ENCODE results near the gene SRSF1. TPM values are rescaled to one million over a fixed set of nuclear protein-coding genes. Genes with fewer than 3 reads are reported as not detected.
"Not testable (repeated sequence)": the region's sequence is repeated elsewhere in the genome, so short reads cannot be mapped to it uniquely, and the experiment has no call there.

SRSF1 gene
- total RNA-seq, 1 donor from 2014 or later: 306 TPM

GRCh38 chr17:58051468-58051867 lies 44.4 kb upstream of the SRSF1 start:
- no peaks in the 10 kb centered on the region for H3K36me3 Mint-ChIP-seq
- no peak for DNase-seq (ENCODE audit: extremely low spot score, unreplicated experiment)
- TF ChIP-seq, protein P1, sequence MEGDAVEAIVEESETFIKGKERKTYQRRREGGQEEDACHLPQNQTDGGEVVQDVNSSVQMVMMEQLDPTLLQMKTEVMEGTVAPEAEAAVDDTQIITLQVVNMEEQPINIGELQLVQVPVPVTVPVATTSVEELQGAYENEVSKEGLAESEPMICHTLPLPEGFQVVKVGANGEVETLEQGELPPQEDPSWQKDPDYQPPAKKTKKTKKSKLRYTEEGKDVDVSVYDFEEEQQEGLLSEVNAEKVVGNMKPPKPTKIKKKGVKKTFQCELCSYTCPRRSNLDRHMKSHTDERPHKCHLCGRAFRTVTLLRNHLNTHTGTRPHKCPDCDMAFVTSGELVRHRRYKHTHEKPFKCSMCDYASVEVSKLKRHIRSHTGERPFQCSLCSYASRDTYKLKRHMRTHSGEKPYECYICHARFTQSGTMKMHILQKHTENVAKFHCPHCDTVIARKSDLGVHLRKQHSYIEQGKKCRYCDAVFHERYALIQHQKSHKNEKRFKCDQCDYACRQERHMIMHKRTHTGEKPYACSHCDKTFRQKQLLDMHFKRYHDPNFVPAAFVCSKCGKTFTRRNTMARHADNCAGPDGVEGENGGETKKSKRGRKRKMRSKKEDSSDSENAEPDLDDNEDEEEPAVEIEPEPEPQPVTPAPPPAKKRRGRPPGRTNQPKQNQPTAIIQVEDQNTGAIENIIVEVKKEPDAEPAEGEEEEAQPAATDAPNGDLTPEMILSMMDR (conservative IDR thresholded peaks at IDR 0.05): no peak
- H3K27ac Mint-ChIP-seq: no peak overlapping the region
- no peak overlapping the region for H3K4me3 Mint-ChIP-seq
- no peaks in the 10 kb centered on the region for H3K9me3 Mint-ChIP-seq
- H3K4me1 Mint-ChIP-seq (ENCODE audit: unreplicated experiment): peaks cover 11% of the 10 kb centered on the region
- H3K27me3 Mint-ChIP-seq: peaks cover 14% of the 10 kb centered on the region

GRCh38 chr17:58050966-58051365 lies 43.9 kb upstream of the SRSF1 start:
- H3K36me3 Mint-ChIP-seq: no peaks in the 10 kb centered on the region
- H3K27me3 Mint-ChIP-seq: peaks cover 17% of the 10 kb centered on the region
- DNase-seq (ENCODE audit: extremely low spot score, unreplicated experiment): no peak
- no peak overlapping the region for H3K4me3 Mint-ChIP-seq
- peaks cover 11% of the 10 kb centered on the region for H3K4me1 Mint-ChIP-seq (ENCODE audit: unreplicated experiment)
- no peak overlapping the region for H3K27ac Mint-ChIP-seq
- TF ChIP-seq, protein P1 (conservative IDR thresholded peaks at IDR 0.05): no peak
- no peaks in the 10 kb centered on the region for H3K9me3 Mint-ChIP-seq

DNA sequence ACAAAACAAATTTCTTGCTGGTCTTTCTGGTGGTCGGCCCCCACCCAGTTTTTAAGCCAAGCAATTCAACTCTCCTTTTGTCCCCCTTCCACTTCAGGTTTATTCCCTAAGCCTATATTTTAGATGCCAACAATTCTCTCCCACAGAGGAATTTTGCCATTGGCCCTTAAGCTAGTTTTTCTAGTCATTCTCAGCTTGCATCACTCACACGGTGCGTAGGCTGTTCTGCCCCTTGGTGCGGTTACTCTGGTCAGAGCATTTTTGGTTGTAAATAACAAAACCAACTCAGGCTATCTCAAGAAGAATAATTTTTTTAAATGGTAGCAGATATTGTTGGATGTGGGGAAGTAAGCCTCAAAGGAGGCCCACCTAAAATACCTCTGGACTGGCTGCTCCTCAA lies 42.5 kb upstream of the SRSF1 start:
- DNase-seq (ENCODE audit: extremely low spot score, unreplicated experiment): no peak
- H3K4me1 Mint-ChIP-seq (ENCODE audit: unreplicated experiment): peaks cover 11% of the 10 kb centered on the region
- TF ChIP-seq, protein P1 (conservative IDR thresholded peaks at IDR 0.05): no peak
- no peak overlapping the region for H3K27ac Mint-ChIP-seq
- H3K27me3 Mint-ChIP-seq: peaks cover 18% of the 10 kb centered on the region
- no peaks in the 10 kb centered on the region for H3K36me3 Mint-ChIP-seq
- H3K9me3 Mint-ChIP-seq: no peaks in the 10 kb centered on the region
- no peak overlapping the region for H3K4me3 Mint-ChIP-seq

DNA sequence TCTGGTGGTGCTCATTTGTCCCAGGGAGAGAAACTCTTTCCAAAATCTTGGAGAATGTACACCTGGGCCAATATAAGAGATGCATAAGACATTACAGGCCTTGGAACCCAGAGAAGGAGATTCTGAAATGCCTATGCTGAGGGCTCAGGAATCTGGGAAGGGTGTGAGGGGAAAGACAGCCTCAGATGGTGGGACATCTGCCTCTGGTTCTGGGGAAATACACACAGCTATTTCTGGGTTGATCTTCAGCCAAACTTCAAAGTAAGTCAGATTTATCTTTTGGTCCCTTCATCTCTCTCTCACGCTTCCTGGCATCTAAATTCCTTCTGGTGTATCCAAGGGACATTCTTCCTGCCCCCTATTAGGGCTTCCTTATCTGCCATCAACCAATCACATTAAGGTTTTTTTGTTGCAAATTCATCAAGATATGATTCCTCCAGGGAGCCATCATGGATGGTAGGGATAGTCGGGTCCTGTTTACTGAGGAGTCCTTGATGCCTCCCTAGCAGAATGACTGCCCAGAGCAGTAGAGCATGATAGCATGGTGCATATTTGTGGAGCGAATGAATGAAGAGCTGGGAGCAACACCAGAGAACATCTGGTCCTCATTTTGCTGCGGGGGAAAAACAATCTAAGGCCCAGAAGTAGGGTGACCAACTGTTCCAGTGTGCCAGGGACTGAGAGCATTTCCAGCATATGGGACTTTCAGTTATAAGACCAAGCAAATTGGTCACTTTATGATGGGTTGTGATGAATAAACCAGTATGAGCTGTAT lies 40.5 kb upstream of the SRSF1 start:
- Mint-ChIP-seq H3K4me3 (no peak overlapping the region), H3K36me3 (no peaks in the 10 kb centered on the region), H3K27me3 (peaks cover 27% of the 10 kb centered on the region), H3K27ac (no peak overlapping the region), H3K9me3 (peaks cover 6% of the 10 kb centered on the region), H3K4me1 (ENCODE audit: unreplicated experiment) (peaks cover 11% of the 10 kb centered on the region)
- no peak for DNase-seq (ENCODE audit: extremely low spot score, unreplicated experiment)
- TF ChIP-seq, protein P1 (conservative IDR thresholded peaks at IDR 0.05): no peak

GRCh38 chr17:58046239-58047094 lies 39.4 kb upstream of the SRSF1 start:
- H3K4me3 Mint-ChIP-seq: no peak overlapping the region
- TF ChIP-seq, protein P1 (conservative IDR thresholded peaks at IDR 0.05): no peak
- peaks cover 25% of the 10 kb centered on the region for H3K27me3 Mint-ChIP-seq

GRCh38 chr17:58044256-58044655 lies 37.2 kb upstream of the SRSF1 start:
- H3K36me3 Mint-ChIP-seq; H3K4me3 Mint-ChIP-seq; H3K27ac Mint-ChIP-seq; H3K9me3 Mint-ChIP-seq; DNase-seq (ENCODE audit: extremely low spot score, unreplicated experiment): not testable (repeated sequence)
- Mint-ChIP-seq H3K27me3 (peaks cover 24% of the 10 kb centered on the region), H3K4me1 (ENCODE audit: unreplicated experiment) (peaks cover 11% of the 10 kb centered on the region)

More at GRCh38 chr17:58046239-58047094, 39.4 kb upstream of the SRSF1 start:
- DNase-seq (ENCODE audit: extremely low spot score, unreplicated experiment): no peak
- no peak overlapping the region for H3K27ac Mint-ChIP-seq
- peaks cover 6% of the 10 kb centered on the region for H3K9me3 Mint-ChIP-seq
- peaks cover 11% of the 10 kb centered on the region for H3K4me1 Mint-ChIP-seq (ENCODE audit: unreplicated experiment)
- no peaks in the 10 kb centered on the region for H3K36me3 Mint-ChIP-seq

Data from type B pancreatic cell (in vitro differentiated cells).